HCT116 (cell line): Measurements from ENCODE around the gene SUPT4H1. TPM values are rescaled to one million over a fixed set of nuclear protein-coding genes. Genes with fewer than 3 reads are reported as not detected.

Experiments used
- ATAC-seq: fragments of 200-7000 bp; cut with Tn5 transposase; 2 replicates; pipeline ENCODE4 v1.9.1; 2020; ENCODE audit warnings: mild to moderate bottlenecking, moderate library complexity
- BruUV-seq: library from RNA; stranded (reverse); fragments of 400-500 nt; replicated peaks from 2 replicates; lab custom pipeline; 2021; lab: Mats Ljungman, UMichigan
- CTCF ChIA-PET: fragments of 300-600 bp; sonication (Branson Sonifier 250); formaldehyde crosslinking; loops from one replicate; lab custom pipeline; 2021; ENCODE audit warnings: antibody characterized with exemption; lab: Charles Lee
- POLR2A ChIA-PET: fragments of 300-600, 350-600 bp; sonication (Branson Sonifier 250); formaldehyde crosslinking; loops from one replicate; lab custom pipeline; 2021; ENCODE audit warnings: antibody characterized with exemption; lab: Charles Lee
- RAD21 ChIA-PET, 2 experiments: fragments of 300-600 bp; sonication (Branson Sonifier 250); formaldehyde crosslinking; loops; one replicate each; lab custom pipeline; 2023; ENCODE audit warnings: low total read pairs in 2 of 2; ENCODE audit not compliant: uncharacterized antibody in 2 of 2, unreplicated experiment in 2 of 2, low non-redundant PET in 1 of 2; lab: Charles Lee
- DNase-seq: peaks from one replicate; pipeline ENCODE4 v3.0.0-alpha.2; 2010; ENCODE audit warnings: low read depth, low spot score
- H2AFZ ChIP-seq: fragments of 200-600 bp; shearing (Covaris generic), sonication (generic); 2 replicates; pipeline ENCODE4 v1.6.1; 2017; ENCODE audit warnings: low read depth, mixed run types, mixed read lengths, antibody characterized with exemption, low read length; ENCODE audit not compliant: poor library complexity, severe bottlenecking
- H3K27ac ChIP-seq: 2 replicates; pipeline ENCODE4 v1.5.1; 2012; ENCODE audit warnings: low read depth, low read length
- H3K27me3 ChIP-seq: fragments of 200-600 bp; sonication (generic); 2 replicates; pipeline ENCODE4 v1.6.1; 2016; ENCODE audit warnings: mixed run types, low read length, mixed read lengths; ENCODE audit not compliant: insufficient read depth
- H3K36me3 ChIP-seq, 2 experiments: fragments of 200-500 bp in 1 of 2; fragments of 200-600 bp in 1 of 2; sonication (Bioruptor generic) in 1 of 2; sonication (generic) in 1 of 2; 2 replicates each; pipeline versions ENCODE4 v1.5.1 to v1.6.1; 2014 to 2016; ENCODE audit warnings: low read length in 2 of 2, inconsistent platforms in 1 of 2, mixed read lengths in 1 of 2, mixed run types in 1 of 2; ENCODE audit not compliant: insufficient read depth in 2 of 2, control insufficient read depth in 1 of 2
- H3K4me1 ChIP-seq, 2 experiments: fragments of 200-600 bp in 1 of 2; sonication (generic) in 1 of 2; 2 replicates each; pipeline versions ENCODE4 v1.5.1 to v1.6.1; 2012 to 2017; ENCODE audit warnings: low read length in 2 of 2, inconsistent platforms in 1 of 2, mild to moderate bottlenecking in 1 of 2, mixed read lengths in 1 of 2, mixed run types in 1 of 2, moderate library complexity in 1 of 2; ENCODE audit not compliant: insufficient read depth in 2 of 2, control insufficient read depth in 1 of 2
- H3K4me2 ChIP-seq: fragments of 200-600 bp; sonication (generic); 2 replicates; pipeline ENCODE4 v1.6.1; 2017; ENCODE audit warnings: mixed run types, low read length, mixed read lengths
- H3K4me3 ChIP-seq, 2 experiments: fragments of 200-600 bp in 1 of 2; sonication (generic) in 1 of 2; replicated peaks in 1 of 2; 2 replicates each; pipeline ENCODE4 v1.5.1; 2011 to 2016; ENCODE audit warnings: low read length in 2 of 2, control low read depth in 1 of 2, low read depth in 1 of 2, mild to moderate bottlenecking in 1 of 2, mixed read lengths in 1 of 2, mixed run types in 1 of 2
- H3K79me2 ChIP-seq: fragments of 200-600 bp; sonication (generic); 2 replicates; pipeline ENCODE4 v1.6.1; 2017; ENCODE audit warnings: mild to moderate bottlenecking, mixed run types, low read length, moderate library complexity, mixed read lengths; ENCODE audit not compliant: insufficient read depth
- H3K9ac ChIP-seq: fragments of 200-600 bp; sonication (generic); 2 replicates; pipeline ENCODE4 v1.6.1; 2016; ENCODE audit warnings: low read length, mixed read lengths
- H3K9me2 ChIP-seq: fragments of 200-600 bp; sonication (generic), shearing (Covaris generic); 2 replicates; pipeline ENCODE4 v1.6.1; 2017; ENCODE audit warnings: mixed run types, mild to moderate bottlenecking, moderate library complexity; ENCODE audit not compliant: insufficient read depth
- H3K9me3 ChIP-seq, 2 experiments: fragments of 200-500 bp in 1 of 2; fragments of 200-600 bp in 1 of 2; sonication (Bioruptor generic) in 1 of 2; sonication (generic) in 1 of 2; 2 replicates each; pipeline ENCODE4 v1.6.1; 2014 to 2017; ENCODE audit warnings: low read length in 2 of 2, mixed read lengths in 2 of 2, inconsistent platforms in 1 of 2, low read depth in 1 of 2, mild to moderate bottlenecking in 1 of 2, mixed run types in 1 of 2, moderate library complexity in 1 of 2; ENCODE audit not compliant: control insufficient read depth in 1 of 2, insufficient read depth in 1 of 2
- H4K20me1 ChIP-seq: fragments of 200-600 bp; sonication (generic), shearing (Covaris generic); 2 replicates; pipeline ENCODE4 v1.6.1; 2017; ENCODE audit warnings: mixed run types, mild to moderate bottlenecking, moderate library complexity; ENCODE audit not compliant: insufficient read depth
- CBX3 ChIP-seq: IDR thresholded peaks from 2 replicates; pipeline ENCODE4 v1.6.1; 2012; ENCODE audit warnings: low read depth
- CEBPB ChIP-seq: IDR thresholded peaks from 2 replicates; pipeline ENCODE4 v1.6.1; 2012; ENCODE audit warnings: low read depth
- CTCF ChIP-seq, 3 experiments: fragments of 200-600 bp in 1 of 3; sonication (generic) in 1 of 3; IDR thresholded peaks in 2 of 3; conservative IDR thresholded peaks in 1 of 3; 2 replicates each; pipeline ENCODE4 v1.5.1; 2012 to 2017; ENCODE audit warnings: low read depth in 2 of 3, low read length in 2 of 3, antibody characterized with exemption in 1 of 3, borderline replicate concordance in 1 of 3, control low read depth in 1 of 3, mild to moderate bottlenecking in 1 of 3, mixed read lengths in 1 of 3, mixed run types in 1 of 3, moderate library complexity in 1 of 3; ENCODE audit not compliant: insufficient read depth in 1 of 3
- EGR1 ChIP-seq: IDR thresholded peaks from 2 replicates; pipeline ENCODE4 v1.6.1; 2012; ENCODE audit warnings: low read depth
- ELF1 ChIP-seq: IDR thresholded peaks from 2 replicates; pipeline ENCODE4 v1.6.1; 2012; ENCODE audit warnings: low read depth, borderline replicate concordance
- EZH2 ChIP-seq: fragments of 200-600 bp; sonication (generic); IDR thresholded peaks from 2 replicates; pipeline ENCODE4 v1.6.1; 2017; ENCODE audit warnings: antibody characterized with exemption, mixed run types
- FOSL1 ChIP-seq: IDR thresholded peaks from 2 replicates; pipeline ENCODE4 v1.6.1; 2012; ENCODE audit warnings: low read depth
- JUND ChIP-seq: IDR thresholded peaks from 2 replicates; pipeline ENCODE4 v1.6.1; 2012
- POLR2A ChIP-seq: IDR thresholded peaks from 2 replicates; pipeline ENCODE4 v1.7.0; 2011; ENCODE audit warnings: borderline replicate concordance; ENCODE audit not compliant: insufficient read depth, insufficient read length; ENCODE audit errors: extremely low read depth
- POLR2AphosphoS5 ChIP-seq: IDR thresholded peaks from 2 replicates; pipeline ENCODE4 v1.6.1; 2011; ENCODE audit warnings: mild to moderate bottlenecking, low read depth, low read length, moderate library complexity
- RAD21 ChIP-seq: IDR thresholded peaks from 2 replicates; pipeline ENCODE4 v1.6.1; 2012; ENCODE audit warnings: low read depth, mild to moderate bottlenecking
- REST ChIP-seq: IDR thresholded peaks from 2 replicates; pipeline ENCODE4 v1.6.1; 2012; ENCODE audit warnings: low read depth
- SIN3A ChIP-seq: IDR thresholded peaks from 2 replicates; pipeline ENCODE4 v1.6.1; 2012; ENCODE audit warnings: low read depth
- SP1 ChIP-seq: IDR thresholded peaks from 2 replicates; pipeline ENCODE4 v1.6.1; 2012; ENCODE audit warnings: low read depth
- SRF ChIP-seq: IDR thresholded peaks from 2 replicates; pipeline ENCODE4 v1.6.1; 2012; ENCODE audit warnings: low read depth
- TCF7L2 ChIP-seq: IDR thresholded peaks from 2 replicates; pipeline ENCODE4 v1.7.0; 2011; ENCODE audit warnings: borderline replicate concordance, inconsistent platforms; ENCODE audit not compliant: insufficient read depth, insufficient read length; ENCODE audit errors: extremely low read depth
- YY1 ChIP-seq: IDR thresholded peaks from 2 replicates; pipeline ENCODE4 v1.6.1; 2011; ENCODE audit warnings: low read length, low read depth, moderate library complexity, mild to moderate bottlenecking; ENCODE audit not compliant: insufficient replicate concordance; ENCODE audit errors: extremely low read depth
- ZFX ChIP-seq: fragments of 450-650 bp; IDR thresholded peaks from 2 replicates; pipeline ENCODE4 v1.6.1; 2017
- ZNF274 ChIP-seq: fragments of 200-500 bp; sonication (Bioruptor generic); IDR thresholded peaks from 2 replicates; pipeline ENCODE4 v1.6.1; 2014; ENCODE audit warnings: mild to moderate bottlenecking, low read depth, low read length, inconsistent platforms
- intact Hi-C: fragments of 100-400 bp; cut with micrococcal nuclease; formaldehyde crosslinking; loops from 2 replicates; pipeline ENCODE4 v1.10.0; 2022
- total RNA-seq: library from RNA; stranded (reverse); gene quantifications from one replicate; pipeline ENCODE4 v1.2.1, GENCODE V29; 2021; ENCODE audit not compliant: unreplicated experiment
- TF ChIP-seq, protein P1 (sequence below): IDR thresholded peaks from 2 replicates; pipeline ENCODE4 v1.6.1; 2012
- TF ChIP-seq, protein P2 (sequence below): IDR thresholded peaks from 2 replicates; pipeline ENCODE4 v1.6.1; 2012

Gene SUPT4H1
- total RNA-seq, 1 experiment from 2014 or later: 118 TPM

GRCh38 chr17:58387834-58388233 lies 35.8 kb upstream of the SUPT4H1 start:
- Histone ChIP-seq H3K4me3 (peak overlapping the region in 1 of 2 experiments; percentile 4; a peak in 1 of 4 replicates), H3K79me2 (peaks cover 98% of the 10 kb centered on the region), H3K4me1 (peaks cover 86 to 100% of the 10 kb centered on the region in 2 experiments), H3K27me3 (no peaks in the 10 kb centered on the region), H3K9me3 (no peaks in the 10 kb centered on the region), H3K36me3 (peaks cover 0 to 4% of the 10 kb centered on the region in 2 experiments; a peak in 2 of 4 replicates), H3K4me2 (peak overlapping the region; percentile 70), H3K9me2 (no peaks in the 10 kb centered on the region), H3K27ac (peak overlapping the region; percentile 55), H2AFZ (no peak overlapping the region), H4K20me1 (no peaks in the 10 kb centered on the region), H3K9ac (no peak overlapping the region; the same call in 1 of the 2 replicates)
- intact Hi-C loops: no loop called here
- DNase-seq (peak; percentile 70), ATAC-seq (no peak; the same call in 1 of the 2 replicates)
- no TSS peak for BruUV-seq
- ChIA-PET CTCF (interaction anchor here (1.0 to 1.7 kb wide), 2 partner anchors 29 to 70 kb away, joined by 3 to 12 read pairs; partner anchors contain the start of gene RNF43), POLR2A (interaction anchor here (1.7 kb wide), 1 partner anchor 36 kb away, joined by 5 read pairs; the partner anchor contains the start of gene SUPT4H1), RAD21 (interaction anchor here in 1 of 2 experiments (1.0 kb wide), 1 partner anchor 30 kb away, joined by 3 read pairs; the partner anchor contains the start of gene RNF43)
- no peak for TF ChIP-seq ZFX
- TF ChIP-seq, protein P1, sequence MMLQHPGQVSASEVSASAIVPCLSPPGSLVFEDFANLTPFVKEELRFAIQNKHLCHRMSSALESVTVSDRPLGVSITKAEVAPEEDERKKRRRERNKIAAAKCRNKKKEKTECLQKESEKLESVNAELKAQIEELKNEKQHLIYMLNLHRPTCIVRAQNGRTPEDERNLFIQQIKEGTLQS: no peak
- TF ChIP-seq EZH2: no peak
- peak; percentile 82 for TF ChIP-seq JUND
- TF ChIP-seq ELF1: no peak
- TF ChIP-seq TCF7L2: no peak
- peak; percentile 36; the same call in 1 of the 2 replicates for TF ChIP-seq POLR2AphosphoS5
- TF ChIP-seq CTCF (IDR thresholded peaks at IDR 0.05 in 2 of 3, conservative IDR thresholded peaks at IDR 0.05 in 1 of 3; ENCODE audit: borderline replicate concordance in 1 of 3, insufficient read depth in 1 of 3, low read depth in 2 of 3, low read length in 2 of 3): no peak
- TF ChIP-seq CBX3: no peak; the same call in 1 of the 2 replicates
- TF ChIP-seq YY1: no peak
- TF ChIP-seq ZNF274: no peak
- no peak for TF ChIP-seq SRF
- peak; percentile 84 for TF ChIP-seq SP1
- peak; percentile 71 for TF ChIP-seq CEBPB
- no peak for TF ChIP-seq RAD21
- no peak for TF ChIP-seq REST
- TF ChIP-seq EGR1: no peak
- TF ChIP-seq FOSL1: peak; percentile 73
- TF ChIP-seq POLR2A: no peak
- no peak; the same call in 1 of the 2 replicates for TF ChIP-seq SIN3A
- TF ChIP-seq, protein P2, sequence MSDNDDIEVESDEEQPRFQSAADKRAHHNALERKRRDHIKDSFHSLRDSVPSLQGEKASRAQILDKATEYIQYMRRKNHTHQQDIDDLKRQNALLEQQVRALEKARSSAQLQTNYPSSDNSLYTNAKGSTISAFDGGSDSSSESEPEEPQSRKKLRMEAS: peak; percentile 53; the same call in 1 of the 2 replicates
